Suppressor macrophage treated with lipopolysaccharide for 4 hours (primary cell): ENCODE measurements around the gene KIF26A.

Experiments
- DNase-seq: peaks from one replicate; pipeline ENCODE4 v3.0.0-alpha.2; 2020

Gene KIF26A

GRCh38 chr14:104101651-104102281, 36.6 kb upstream of the KIF26A start:
- no peak for DNase-seq

DNA sequence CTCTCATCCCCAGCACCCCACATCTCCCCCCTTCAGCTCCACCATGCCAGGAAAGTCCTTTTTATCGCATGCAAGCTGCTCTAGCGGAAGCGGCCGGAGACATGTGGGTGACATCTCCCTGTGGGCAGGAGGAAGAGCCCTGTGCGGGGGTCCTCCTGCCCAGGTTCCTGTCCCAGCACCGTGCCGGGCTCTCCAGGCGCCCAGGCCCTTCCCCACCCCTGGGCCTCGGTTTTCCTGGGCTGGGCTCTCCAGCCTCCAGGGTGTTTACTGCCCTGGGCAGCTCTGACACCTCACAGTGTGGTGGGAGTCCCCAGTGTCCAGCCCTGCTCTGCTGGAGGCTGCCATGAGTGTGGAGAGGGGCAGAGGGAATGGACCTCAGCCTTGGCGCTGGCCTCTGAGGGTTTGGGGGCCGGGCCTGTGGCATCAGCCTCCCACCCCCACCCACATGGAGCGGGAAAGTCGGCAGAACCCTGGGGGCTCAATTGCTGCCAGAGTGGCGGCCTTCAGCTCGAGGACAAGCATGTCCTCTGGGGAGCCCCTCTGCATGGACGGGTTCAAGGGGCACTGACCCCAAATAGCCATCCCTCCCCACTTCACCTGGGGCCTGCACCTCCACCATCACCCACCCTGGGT, 36.0 kb upstream of the KIF26A start:
- DNase-seq: no peak

DNA sequence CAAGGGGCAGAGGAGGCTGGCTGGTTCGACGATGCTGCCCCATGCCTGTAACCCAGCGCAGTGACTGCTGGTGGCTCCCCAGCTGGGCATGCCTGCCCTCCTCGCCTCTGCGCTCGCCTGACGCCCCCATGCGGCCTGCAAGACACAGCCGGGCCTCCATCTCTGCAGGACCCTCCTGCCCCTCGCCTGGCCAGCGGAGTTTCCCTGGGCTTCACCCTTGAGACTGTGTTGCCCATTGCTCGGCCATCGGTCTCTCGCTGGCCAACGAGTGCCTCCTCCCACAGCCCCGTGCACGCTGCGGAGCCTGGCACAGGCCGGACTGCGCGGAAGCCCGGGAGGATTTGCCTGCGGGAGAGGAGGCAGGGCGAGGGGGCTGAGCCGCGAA, 35.3 kb upstream of the KIF26A start:
- DNase-seq: no peak

GRCh38 chr14:104103446-104104075, 34.8 kb upstream of the KIF26A start:
- DNase-seq: no peak

GRCh38 chr14:104104076-104104901, 34.1 kb upstream of the KIF26A start:
- DNase-seq: no peak

- no peak for DNase-seq
Observed at GRCh38 chr14:104105071-104105821, 33.1 kb upstream of the KIF26A start.

DNA sequence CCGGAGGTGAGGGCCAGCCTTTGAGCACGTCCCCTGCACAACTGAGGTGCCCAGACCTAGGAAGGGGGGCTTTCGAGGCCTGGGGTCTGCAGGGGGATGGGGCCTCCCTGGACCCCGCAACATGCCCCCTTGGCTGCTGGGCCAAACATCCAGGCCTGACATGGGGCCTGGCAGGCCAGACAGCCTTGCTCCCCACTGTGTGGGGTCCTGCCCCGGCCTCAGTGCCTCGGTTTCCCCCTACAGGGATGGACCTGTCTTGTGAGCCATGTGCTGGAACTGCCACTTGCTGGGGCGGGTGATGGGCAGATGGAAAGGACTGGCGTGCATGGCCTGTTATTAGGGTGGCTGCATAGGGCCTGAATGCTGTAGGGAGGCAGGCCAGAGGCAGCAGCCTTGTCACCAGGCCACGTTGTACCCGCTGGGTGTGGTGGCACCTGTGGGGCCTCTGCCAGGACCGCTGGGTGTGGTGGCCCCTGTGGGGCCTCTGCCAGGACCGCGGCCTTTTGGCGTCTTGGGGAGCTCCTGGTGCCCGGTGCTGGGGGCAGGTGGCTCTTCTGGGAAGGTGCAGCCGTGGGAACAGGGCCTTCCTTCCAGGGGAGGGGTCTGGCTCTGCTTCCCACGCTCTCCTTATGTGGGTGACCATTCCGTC, 32.4 kb upstream of the KIF26A start:
- DNase-seq: no peak

GRCh38 chr14:104106471-104106991, 31.9 kb upstream of the KIF26A start:
- no peak for DNase-seq

- no peak for DNase-seq
Observed at GRCh38 chr14:104107101-104107581, 31.2 kb upstream of the KIF26A start.

- DNase-seq: no peak
Observed at GRCh38 chr14:104107611-104108569, 30.5 kb upstream of the KIF26A start.

GRCh38 chr14:104108570-104109541, 29.5 kb upstream of the KIF26A start:
- no peak for DNase-seq

DNA sequence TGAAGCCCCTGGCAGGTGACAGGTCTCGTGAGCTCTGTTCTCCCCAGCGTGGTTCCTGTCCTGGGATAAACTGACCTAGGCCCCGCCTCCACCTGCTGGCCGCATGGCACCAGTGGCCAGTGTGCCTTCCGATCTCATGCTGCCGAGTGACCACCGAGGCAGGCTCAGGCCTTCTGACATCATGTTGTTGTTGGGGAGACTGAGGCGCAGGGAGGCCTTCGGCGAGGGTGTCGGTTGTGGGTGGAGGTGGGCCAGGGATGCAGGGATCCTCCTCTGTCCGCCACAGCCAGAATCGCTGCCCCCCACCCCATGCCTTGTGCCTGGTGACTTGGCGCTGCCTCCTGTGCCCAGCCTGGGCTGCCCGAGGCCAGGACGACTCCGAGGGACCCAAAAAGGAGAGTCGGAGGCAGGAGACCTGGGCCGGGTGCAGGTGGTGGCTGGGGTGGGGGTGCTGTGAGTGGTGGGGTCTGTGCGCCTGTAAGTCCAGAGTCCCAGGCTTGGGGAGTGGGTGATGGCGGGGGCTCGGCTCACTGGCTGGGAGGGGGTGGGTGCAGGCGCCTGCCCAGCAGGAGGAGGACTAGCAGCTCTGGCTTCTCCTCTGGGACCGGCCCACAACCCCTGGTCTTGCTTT, 28.5 kb upstream of the KIF26A start:
- DNase-seq: no peak

DNA sequence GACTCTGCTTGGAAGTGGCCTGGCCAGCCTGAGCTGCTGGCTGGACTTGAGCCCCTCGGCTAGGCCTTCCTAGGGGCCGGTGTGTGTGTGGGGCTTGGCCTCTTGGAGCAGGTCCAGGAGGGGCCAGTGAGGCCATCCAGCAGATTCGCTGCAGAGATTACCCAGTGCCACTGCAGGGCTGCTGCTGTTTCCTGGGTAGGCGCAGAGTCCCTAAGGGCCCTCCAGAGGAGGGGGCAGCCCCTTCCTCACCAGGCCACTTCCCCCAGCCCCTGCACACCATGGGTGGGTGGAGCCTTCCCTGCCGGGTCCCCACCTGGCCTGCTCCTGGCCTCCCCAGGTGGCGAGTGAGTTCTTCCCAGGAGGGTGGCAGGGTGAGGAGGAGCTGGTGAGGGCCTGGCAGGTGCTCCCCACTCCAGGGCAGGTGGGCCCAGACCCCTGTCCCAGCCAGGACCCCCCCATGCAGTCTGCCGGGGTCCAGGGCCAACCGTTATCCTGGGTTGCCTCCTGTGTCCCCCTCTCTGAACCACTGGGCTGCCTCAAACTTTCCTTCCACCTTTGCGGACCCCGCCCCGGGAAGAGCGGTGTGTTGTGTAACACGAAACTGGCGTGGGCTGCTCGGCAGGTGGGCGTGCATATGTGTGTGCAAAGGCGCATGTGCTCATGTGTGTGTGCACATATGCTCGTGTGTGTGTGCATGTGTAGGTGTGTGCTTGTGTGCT, 27.7 kb upstream of the KIF26A start:
- DNase-seq: no peak

- DNase-seq: no peak
Observed at GRCh38 chr14:104111301-104112112, 26.9 kb upstream of the KIF26A start.

- DNase-seq: no peak
Observed at GRCh38 chr14:104112113-104112505, 26.3 kb upstream of the KIF26A start.

DNA sequence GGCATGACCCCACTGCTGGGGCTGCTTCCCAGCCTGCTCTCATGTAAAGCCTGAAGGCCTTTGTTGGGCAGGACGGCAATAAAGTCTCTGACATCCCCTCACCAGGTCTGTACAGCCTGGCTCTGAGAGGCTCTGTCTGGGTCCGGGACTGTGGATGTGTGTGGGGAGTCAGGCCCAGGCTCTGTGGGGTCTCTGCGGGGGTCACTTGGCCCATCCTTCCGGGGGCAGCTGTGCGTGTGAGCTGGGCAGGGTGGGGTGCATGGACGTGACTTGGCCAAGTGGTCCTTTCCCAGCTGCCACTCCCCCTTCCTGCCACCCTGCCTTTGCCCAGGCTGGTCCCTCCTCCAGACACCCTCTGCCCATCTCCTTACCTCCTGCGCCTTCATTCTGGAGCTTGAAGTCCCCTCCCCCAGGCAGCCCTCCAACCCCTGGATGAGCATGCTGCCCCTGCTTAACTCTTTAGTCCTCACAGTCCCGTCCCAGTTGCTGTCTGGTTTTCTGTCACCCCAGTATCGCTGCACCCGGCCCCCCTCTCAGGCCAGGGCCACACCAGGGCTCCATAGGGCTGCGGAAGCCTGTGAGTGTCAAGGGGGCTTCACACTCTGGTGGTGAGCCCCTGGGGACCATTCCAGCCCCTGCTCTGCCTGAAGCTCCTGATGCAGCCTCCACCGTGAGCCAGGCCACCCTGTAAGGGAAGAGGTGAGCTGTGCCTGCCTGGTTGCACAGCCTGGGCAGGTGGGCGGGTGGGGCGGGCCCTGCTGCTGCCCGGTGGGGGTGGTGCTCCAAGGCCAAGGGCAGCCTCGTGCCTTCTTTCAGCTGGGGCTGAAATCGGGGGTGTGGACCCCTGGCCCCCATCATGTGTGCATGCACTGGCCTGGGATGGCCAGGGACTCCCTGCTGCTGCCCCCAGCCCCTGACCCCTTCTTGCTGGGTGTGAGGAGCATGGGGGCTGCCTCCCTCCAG, 25.5 kb upstream of the KIF26A start:
- DNase-seq: no peak
